Measurements from ENCODE around the gene GPR27.

Gene GPR27

GRCh38 chr3:71753701-71754609, at the start of gene GPR27:
Gene GPR27, plus strand, starts transcription at chr3:71753855. Its CDS starts 195 bp downstream, at chr3:71754050.
- DNase-seq (ENCODE audit: low read depth), result no peak

DNA sequence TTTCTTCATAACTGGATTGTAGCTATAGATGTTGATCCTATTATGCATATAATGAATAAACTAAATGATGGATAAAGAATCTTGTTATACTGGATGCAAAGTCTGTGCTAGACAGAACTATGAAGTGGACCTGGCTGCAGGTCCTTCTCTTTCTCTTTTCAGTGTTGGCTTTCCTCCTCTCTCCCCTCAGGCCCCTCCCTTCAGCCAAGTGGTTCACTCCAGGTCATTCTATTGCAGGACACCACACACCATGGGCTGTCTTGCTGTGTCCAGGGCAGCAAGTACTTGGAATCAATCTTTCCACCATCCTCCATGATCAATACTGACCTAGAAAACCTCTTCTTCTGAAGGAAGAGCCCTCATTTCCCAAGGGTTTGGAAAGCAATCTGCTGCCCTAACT, 48.7 kb upstream of the GPR27 start:
- no peak for DNase-seq (ENCODE audit: low read depth)

DNA sequence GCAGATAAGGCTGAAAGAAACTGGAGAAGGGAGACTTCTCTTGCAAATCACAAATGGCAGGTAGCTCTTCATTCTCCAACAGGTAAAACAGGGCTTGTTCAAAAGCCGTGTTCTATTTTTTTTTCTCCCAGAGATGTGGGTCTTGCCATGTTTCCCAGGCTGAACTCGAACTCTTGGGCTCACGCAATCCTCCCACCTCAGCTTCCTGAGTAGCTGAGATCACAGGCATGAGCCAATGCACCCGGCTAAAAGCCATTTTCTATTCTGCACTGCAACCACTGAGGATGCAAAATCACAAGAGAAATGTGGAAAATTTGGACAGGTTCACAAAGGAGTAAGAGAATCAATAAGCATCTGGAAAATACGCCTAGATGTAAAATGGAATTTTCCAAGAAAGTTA, 48.0 kb upstream of the GPR27 start:
- DNase-seq (ENCODE audit: low read depth), result no peak

DNA sequence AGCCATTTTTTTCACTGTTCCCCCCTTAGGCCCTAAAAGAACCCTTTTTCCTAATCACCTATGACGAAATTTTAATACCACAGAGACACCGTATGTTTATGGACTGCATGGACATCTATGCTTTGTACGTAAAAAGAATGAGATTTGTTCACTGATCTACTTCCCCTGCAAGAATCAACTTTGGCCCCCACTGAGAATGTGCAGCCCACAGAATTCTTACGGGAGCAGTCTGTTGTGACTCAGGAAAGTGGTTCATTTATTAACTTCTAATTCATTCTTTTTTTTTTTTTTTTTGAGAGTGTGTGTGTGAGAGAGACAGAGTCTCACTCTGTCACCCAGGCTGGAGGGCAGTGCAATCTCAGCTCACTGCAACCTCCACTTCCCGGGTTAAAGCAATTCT, 46.1 kb upstream of the GPR27 start:
- no peak for DNase-seq (ENCODE audit: low read depth)

DNA sequence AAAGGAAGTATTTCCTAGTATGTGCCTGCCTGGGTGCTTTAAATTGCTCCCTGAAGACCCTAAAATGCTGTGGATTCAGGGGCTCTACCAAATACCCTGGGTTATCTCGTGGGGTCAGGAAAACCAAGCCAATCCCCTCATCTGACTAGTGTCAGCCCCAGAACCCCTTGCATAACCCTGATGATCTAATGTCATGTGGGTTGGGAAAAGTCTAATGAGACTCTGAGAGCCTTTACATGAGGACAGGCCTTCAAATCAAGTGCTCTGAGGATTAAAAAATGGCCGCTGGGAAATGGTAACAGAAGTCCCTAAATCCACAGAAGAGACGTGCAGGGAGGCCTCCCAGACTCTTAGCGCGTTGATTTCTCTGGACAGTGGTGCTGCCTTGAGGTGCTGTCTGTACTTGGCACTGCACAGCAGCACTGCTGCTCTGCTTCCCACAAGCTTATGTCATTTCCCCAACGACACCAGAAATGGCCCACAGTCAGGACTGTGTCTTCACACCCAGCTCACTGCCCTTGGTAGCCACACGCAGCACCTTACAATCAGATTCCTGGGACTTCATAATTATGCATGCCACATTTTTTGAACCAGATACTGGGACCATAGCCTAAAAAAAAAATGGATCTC, 45.1 kb upstream of the GPR27 start:
- DNase-seq (ENCODE audit: low read depth), result no peak

DNA sequence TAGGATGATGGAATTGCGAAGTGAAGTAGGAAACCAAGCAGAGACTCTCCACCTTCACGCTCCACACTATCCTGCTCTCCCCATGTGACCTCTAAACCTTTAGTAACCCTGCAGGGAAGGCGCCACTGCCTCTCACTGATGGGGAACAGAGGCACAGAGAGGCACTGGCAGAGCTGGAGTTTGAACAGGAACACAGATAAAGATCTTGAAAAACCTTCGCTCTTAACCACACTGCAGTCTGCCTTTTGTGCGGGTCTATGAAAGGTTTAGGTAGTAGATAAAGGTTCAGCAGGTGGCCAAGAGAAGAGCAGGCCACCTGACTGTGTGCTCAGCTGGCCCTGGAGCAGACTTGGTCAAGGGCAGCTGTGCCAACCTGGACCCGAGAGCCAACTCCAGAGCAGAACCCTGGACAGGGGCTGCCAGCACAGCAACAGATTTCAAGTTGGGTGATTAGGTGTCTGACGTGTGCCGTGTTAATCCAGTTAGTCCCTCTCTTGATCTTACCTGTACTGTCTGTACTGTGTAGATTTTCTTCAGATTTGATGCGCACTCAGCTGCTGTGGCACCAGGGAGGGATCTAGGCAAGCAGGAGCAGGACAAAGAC, 43.6 kb upstream of the GPR27 start:
- DNase-seq (ENCODE audit: low read depth), result no peak

GRCh38 chr3:71710906-71711494, 42.7 kb upstream of the GPR27 start:
- no peak for DNase-seq (ENCODE audit: low read depth)

DNA sequence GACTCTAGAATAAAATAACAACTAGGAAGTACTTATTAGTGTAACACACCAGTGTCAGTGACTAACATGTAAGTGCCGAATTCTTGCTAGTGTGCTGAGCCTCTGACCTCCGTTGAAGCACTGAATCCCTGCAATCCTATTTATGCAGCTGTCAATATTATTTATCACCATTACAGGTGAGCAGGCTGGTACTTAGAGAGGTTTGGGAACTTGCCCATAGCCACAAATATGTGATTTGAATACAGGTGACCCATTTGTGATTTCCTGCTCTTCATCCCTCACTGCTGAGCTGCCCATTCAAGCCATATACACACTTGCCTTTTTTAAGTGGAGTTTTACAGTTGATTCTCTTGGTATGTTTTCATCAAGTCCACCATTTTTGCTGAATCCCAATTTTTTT, 40.6 kb upstream of the GPR27 start:
- DNase-seq (ENCODE audit: low read depth), result no peak

DNA sequence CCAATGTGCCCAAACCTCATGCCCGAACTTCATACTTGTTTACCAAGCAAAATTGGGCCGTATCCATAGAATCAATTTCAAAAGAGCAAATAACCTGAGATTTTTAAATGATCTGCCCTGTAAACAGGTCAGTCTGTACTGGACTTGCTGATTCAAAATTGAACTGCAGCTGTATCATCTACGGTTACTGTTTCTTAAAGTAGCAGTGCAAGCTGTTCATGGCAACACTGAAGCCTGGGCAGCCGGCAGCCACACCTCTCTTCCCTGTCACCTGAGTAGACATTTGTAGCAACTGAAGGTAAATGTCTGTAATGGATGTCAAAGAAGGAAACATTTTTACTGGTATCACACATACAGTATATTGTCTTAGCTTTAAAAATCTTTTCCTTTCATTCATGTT, 39.1 kb upstream of the GPR27 start:
- DNase-seq (ENCODE audit: low read depth), result no peak

DNA sequence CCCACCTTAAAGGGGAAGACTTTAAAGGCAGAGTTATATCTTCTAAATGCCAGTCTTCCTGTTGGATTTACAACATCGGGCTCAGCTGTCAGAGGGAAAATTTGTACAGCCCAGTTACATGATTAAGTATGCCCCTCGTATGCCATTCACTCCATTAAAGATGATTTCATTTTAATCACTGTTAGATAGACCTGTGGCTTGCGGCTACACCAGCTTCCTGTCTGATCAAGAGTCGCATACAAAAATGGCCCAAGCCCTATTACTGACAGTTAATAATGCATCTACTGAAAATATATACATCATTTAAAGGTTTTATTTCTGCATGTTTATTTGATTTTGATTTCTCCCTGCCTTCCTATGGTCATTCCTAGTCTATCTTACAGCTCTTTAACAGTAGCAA, 35.6 kb upstream of the GPR27 start:
- no peak for DNase-seq (ENCODE audit: low read depth)

DNA sequence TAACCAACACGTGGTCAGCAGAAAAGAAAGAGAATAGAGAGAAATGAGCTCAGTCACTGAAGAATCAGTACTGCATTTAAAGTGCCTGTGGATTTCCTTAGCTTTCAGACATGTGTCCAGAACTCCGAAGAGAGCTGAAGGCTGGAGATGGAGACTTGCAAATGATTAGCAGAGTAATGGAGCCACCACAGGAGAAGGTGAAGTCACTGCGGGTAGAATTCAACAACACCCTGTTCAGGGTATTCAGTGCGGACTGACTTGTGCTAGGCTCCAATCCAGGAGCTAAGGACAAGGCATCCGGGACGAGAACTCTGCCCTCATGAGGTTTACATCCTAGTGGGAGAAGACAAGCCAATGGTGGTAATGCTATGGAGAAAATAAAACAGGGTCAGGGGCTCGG, 32.7 kb upstream of the GPR27 start:
- no peak for DNase-seq (ENCODE audit: low read depth)

DNA sequence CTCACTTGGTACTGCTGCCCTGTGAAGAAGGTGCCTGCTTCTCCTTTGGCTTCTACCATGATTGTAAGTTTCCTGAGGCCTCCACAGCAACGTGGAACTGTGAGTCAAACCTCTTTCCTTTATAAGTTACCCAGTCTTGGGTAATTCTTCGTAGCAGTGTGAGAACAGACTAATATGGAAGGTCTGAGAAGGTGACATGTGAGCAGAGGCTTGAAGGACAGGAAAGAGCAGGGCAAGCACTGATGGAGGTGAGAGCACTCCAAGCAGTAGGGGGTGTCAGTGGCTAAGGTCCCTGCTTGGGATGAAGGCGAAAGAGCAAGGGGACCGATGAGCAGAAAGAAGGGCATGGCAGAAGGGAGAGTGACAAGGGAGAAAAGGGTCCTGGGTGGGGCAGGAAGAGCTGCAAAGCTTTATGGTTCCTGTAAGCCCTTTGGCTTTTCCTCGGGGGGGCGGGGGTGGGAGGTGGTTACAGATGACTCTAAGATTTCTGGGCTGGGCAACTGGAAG, 32.0 kb upstream of the GPR27 start:
- DNase-seq (ENCODE audit: low read depth), result no peak

DNA sequence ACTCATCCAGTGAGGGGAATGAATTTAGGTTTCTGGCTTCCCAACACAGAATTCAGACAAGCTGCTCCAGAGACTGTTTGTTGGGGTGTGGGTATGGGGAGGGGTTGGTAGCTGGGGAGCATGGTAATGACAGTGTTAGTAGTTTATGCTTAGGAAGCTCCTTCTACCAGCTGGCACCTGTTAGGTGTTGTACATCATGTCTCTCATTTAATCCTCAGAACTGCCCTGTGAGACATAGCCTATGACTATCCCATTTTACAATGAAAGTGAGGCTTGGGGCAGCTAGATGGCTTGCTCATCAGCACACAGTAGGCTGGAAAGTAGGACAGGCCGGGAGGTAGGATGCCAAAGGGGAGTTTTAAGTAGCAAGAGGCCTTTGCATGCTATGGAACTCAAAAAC, 31.0 kb upstream of the GPR27 start:
- no peak for DNase-seq (ENCODE audit: low read depth)

GRCh38 chr3:71723452-71724170, 30.0 kb upstream of the GPR27 start:
- DNase-seq (ENCODE audit: low read depth), result no peak

GRCh38 chr3:71724171-71724453, 29.5 kb upstream of the GPR27 start:
- no peak for DNase-seq (ENCODE audit: low read depth)

DNA sequence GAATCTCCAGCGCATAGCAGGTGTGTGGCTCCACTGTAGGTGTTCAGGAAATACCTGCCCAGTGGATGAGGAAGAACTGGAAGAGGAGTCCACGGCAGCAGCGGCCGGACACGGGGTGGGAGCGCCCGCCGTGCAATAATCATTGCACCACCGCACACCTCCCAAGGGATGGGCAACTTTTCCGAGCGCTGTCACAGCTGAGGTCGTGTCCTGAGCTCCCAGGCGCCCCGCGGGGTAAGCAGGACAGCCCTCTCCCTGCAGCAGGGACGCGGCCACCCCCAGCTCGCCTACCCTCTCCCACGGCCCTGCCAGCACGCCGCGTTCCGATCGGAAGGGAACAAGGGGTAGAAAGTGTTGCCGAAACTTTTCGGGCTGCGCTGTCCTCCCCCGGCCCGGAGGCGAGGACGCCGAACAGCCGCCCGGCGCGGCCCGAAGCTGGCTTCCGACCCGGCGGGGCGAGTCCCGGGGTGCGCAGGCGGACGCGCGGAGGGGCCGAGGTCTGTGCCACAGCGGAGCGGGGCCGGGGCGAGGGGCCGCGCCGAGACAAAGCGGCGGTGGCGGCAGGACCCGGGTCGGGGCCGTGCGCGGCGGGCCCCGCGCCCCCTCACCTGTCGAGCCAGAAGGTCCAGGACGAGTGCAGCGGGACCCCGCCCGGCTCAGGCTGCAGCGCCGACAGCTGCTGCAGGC, 28.9 kb upstream of the GPR27 start:
- DNase-seq (ENCODE audit: low read depth), result no peak

DNA sequence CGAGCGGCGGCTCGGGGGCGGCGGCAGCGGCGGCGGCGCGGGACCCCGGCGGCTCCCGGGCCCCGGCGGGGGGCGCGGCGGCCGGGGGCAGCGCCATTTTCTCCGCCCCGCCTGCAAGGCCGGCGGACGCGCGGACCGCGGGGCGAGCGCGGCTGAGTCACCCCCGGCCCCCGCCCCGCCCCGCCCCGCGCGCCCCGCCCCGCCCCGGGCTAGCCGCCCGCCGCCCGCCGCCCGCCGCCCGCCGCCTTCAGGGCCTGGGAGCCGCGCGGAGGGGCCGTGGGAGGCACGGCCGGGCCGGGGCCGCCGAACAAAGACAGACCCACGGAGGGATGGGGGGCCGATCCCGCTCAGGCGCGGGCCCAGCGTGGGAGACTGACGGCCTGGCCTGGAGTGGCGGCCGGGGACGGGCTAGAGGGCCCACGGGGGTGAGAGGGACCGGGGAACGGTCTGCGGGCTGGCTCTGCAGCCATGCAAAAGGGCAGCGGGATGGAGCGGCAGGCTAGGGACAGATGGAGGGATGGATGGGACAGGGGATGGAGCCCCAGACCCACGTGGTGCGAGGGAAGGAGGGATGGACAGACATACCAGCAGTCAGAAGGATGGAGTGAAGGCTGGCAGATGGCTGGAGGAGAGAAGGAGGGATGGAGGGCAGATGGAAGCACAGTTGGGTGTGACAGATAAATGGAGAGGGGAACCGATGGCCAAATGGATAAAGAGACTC, 28.2 kb upstream of the GPR27 start, which contains the start of gene EIF4E3:
Gene EIF4E3 (minus strand): TSS at position 132 of the 721 bp plus-strand sequence. CDS start 35 bp downstream, at position 97.
- DNase-seq (ENCODE audit: low read depth), result no peak

DNA sequence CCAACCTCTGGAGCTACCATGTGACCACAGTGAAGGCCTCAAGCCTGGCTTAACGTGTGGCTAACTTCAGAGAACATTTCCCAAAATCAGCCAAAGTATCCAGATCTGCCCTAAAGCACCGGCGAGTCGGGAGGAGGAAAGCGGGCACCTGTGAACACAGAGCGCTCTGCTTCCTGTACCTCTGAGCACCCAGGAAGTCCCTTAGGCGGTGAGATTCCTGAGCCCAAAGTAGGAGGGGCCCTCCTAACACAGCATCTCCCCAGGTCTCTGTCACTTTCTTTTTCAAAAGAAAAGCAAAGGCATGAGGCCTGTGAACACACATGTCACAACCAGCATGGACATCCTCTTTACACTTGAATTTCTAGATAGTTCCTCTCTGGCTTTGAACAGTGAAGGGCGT, 27.5 kb upstream of the GPR27 start:
- no peak for DNase-seq (ENCODE audit: low read depth)

DNA sequence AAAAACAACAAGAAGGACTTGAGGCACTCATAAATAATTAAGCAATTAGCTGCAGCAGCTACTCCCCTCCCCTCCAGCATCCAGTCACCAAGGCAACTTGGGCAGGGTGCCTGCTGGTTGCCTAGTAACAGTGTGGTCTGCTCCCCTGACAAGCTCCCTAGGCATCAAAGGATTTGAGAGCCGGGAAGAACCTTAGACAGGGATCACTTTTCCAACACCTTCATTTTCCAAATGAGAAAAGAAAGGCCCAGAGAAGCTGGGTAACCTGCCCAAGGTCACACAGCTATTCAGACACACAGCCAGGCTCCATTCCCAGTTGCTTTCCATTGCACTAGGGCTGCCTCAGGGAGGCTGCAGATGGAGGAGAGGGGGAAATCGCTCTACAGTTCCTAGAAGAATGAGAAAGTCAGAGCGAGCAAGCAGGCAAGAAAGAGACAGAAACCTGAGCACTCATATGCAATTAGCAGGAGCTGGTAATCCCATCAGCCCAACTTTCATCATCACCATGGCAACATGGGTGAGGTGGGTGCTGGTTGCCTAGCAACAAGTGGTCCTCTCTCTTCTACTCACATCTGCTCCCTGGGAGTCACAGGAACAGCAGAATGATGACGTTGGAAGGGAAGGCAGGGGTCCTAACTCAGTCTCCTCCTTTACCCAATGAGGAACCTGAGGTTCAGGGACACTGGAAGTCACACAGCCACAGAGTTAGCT, 24.9 kb upstream of the GPR27 start:
- no peak for DNase-seq (ENCODE audit: low read depth)

GRCh38 chr3:71732637-71733036, 21.0 kb upstream of the GPR27 start:
- DNase-seq (ENCODE audit: low read depth), result no peak
